Mesendoderm (in vitro differentiated cells): ENCODE data around the gene PDE6A.

Experiments
- DNase-seq: peaks from one replicate; pipeline ENCODE4 v3.0.0; 2013
- H2AK5ac ChIP-seq: 2 replicates; pipeline ENCODE4 v1.6.1; 2013; ENCODE audit warnings: low read length, inconsistent platforms
- H2BK120ac ChIP-seq: 2 replicates; pipeline ENCODE4 v1.6.1; 2013; ENCODE audit warnings: low read depth, mild to moderate bottlenecking, low read length, moderate library complexity, mixed read lengths
- H2BK15ac ChIP-seq: replicated peaks from 2 replicates; pipeline ENCODE4 v1.6.1; 2013; ENCODE audit warnings: low read depth, mild to moderate bottlenecking, moderate library complexity
- H2BK5ac ChIP-seq: 2 replicates; pipeline ENCODE4 v1.6.1; 2013; ENCODE audit warnings: low read length, inconsistent platforms
- H3K18ac ChIP-seq: 2 replicates; pipeline ENCODE4 v1.6.1; 2013; ENCODE audit warnings: mild to moderate bottlenecking, low read length, mixed read lengths
- H3K23ac ChIP-seq: one replicate; pipeline ENCODE4 v1.6.1; 2013; ENCODE audit warnings: low read length
- H3K27ac ChIP-seq: 2 replicates; pipeline ENCODE4 v1.5.1; 2013; ENCODE audit warnings: low read depth, mild to moderate bottlenecking, inconsistent platforms, low read length, moderate library complexity
- H3K27me3 ChIP-seq: 2 replicates; pipeline ENCODE4 v1.6.1; 2013; ENCODE audit warnings: low read length, control low read depth, mild to moderate bottlenecking, inconsistent platforms; ENCODE audit not compliant: insufficient read depth, poor library complexity
- H3K36me3 ChIP-seq: 2 replicates; pipeline ENCODE4 v1.6.1; 2013; ENCODE audit warnings: low read length, inconsistent platforms; ENCODE audit not compliant: control insufficient read depth, insufficient read depth
- H3K4ac ChIP-seq: one replicate; pipeline ENCODE4 v1.6.1; 2013; ENCODE audit warnings: low read depth, mild to moderate bottlenecking, low read length, moderate library complexity
- H3K4me1 ChIP-seq: 2 replicates; pipeline ENCODE4 v1.6.1; 2013; ENCODE audit warnings: low read depth, low read length, inconsistent platforms; ENCODE audit not compliant: control insufficient read depth
- H3K4me2 ChIP-seq: 2 replicates; pipeline ENCODE4 v1.6.1; 2013; ENCODE audit warnings: low read length
- H3K4me3 ChIP-seq: 2 replicates; pipeline ENCODE4 v1.5.1; 2013; ENCODE audit warnings: mild to moderate bottlenecking, low read length
- H3K56ac ChIP-seq: one replicate; pipeline ENCODE4 v1.6.1; 2013; ENCODE audit warnings: low read length
- H3K79me1 ChIP-seq: 2 replicates; pipeline ENCODE4 v1.6.1; 2013; ENCODE audit warnings: low read length, inconsistent platforms
- H3K79me2 ChIP-seq: 2 replicates; pipeline ENCODE4 v1.6.1; 2013; ENCODE audit warnings: mild to moderate bottlenecking, low read length; ENCODE audit not compliant: control insufficient read depth, insufficient read depth
- H3K9ac ChIP-seq: 2 replicates; pipeline ENCODE4 v1.6.1; 2013; ENCODE audit warnings: low read length, inconsistent platforms
- H4K5ac ChIP-seq: one replicate; pipeline ENCODE4 v1.6.1; 2013; ENCODE audit warnings: low read length
- H4K8ac ChIP-seq: one replicate; pipeline ENCODE4 v1.6.1; 2013; ENCODE audit warnings: low read depth, mild to moderate bottlenecking, control low read depth, low read length, moderate library complexity
- WGBS: extraction: QIAGEN DNeasy Blood & Tissue Kit; methylation state at CpG from one replicate; pipeline ENCODE4 v1.1.7; 2013; ENCODE audit warnings: low lambda C conversion rate, missing lambda C conversion rate; ENCODE audit not compliant: insufficient coverage; ENCODE audit errors: extremely low coverage; 5-methylcytosine and 5-hydroxymethylcytosine counted together

The PDE6A gene

DNA sequence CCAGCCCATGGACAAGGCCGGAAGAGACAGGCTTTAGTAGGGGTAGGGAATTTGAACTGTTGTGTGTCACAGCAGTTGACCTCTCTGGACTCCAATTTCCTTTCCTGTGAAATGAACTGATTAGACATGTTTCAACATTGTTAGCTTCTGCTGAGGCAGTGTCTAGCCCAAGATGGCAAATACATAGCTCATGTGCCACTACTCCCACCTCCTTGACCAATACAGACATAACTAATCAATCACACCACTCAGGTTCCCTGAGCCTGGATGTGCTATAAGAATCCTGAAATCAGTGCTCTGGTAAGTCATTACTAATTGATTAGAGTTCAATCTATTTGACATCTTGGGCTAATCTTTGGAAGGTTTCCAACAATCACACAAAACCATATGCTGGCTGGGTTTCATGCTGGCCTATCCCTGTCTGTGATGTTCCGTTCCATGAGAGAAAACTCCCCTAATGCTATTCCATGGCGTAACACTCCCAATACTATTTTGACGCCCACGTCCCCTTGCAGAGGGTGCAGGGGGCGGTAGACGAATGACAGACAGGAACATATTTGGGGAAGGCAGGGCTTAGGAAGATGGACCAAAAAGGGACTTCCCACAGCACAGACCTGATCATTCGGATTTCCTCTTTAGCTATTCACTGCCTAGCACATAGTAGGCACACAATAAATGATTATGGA lies 95.2 kb downstream of the PDE6A start:
- Histone ChIP-seq H2AK5ac (no peak overlapping the region), H2BK15ac (no peak overlapping the region), H3K56ac (no peak overlapping the region), H3K4ac (no peak overlapping the region), H4K8ac (no peak overlapping the region), H3K9ac (no peak overlapping the region), H3K4me3 (no peak overlapping the region), H3K4me1 (no peaks in the 10 kb centered on the region), H4K5ac (no peak overlapping the region), H3K27me3 (no peaks in the 10 kb centered on the region), H3K18ac (no peak overlapping the region), H3K4me2 (no peak overlapping the region), H3K23ac (no peak overlapping the region), H2BK120ac (no peak overlapping the region), H3K79me1 (no peaks in the 10 kb centered on the region), H3K27ac (no peak overlapping the region), H3K79me2 (no peaks in the 10 kb centered on the region), H3K36me3 (no peaks in the 10 kb centered on the region), H2BK5ac (no peak overlapping the region)
- whole genome bisulfite sequencing, result no CpG with 5 or more reads among the region's 8 CpGs
- DNase-seq, result no peak

DNA sequence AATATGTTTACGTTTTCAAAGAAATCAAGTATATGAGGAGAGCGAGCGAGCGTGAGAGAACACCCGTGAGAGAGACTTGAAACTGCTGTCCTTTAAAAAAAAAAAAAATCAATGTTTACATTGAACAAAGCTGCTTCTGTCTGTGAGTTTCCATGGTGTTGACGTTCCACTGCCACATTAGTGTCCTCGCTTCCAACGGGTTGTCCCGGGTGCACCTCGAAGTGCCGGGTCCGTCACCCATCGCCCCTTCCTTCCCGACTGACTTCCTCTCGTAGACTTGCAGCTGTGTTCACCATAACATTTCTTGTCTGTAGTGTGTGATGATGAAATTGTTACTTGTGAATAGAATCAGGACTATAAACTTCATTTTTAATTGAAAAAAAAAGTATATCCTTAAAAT lies 97.0 kb downstream of the PDE6A start:
- Histone ChIP-seq H4K5ac (no peak overlapping the region), H3K4ac (no peak overlapping the region), H3K23ac (no peak overlapping the region), H3K79me2 (no peaks in the 10 kb centered on the region), H3K56ac (no peak overlapping the region), H3K27ac (no peak overlapping the region), H3K4me2 (no peak overlapping the region), H3K79me1 (no peaks in the 10 kb centered on the region), H3K27me3 (no peaks in the 10 kb centered on the region), H3K4me1 (no peaks in the 10 kb centered on the region), H3K18ac (no peak overlapping the region), H2BK120ac (no peak overlapping the region), H3K36me3 (no peaks in the 10 kb centered on the region), H3K9ac (no peak overlapping the region), H2BK5ac (no peak overlapping the region), H4K8ac (no peak overlapping the region), H2BK15ac (no peak overlapping the region), H2AK5ac (no peak overlapping the region), H3K4me3 (no peak overlapping the region)
- DNase-seq, result no peak
- no CpG with 5 or more reads among the region's 15 CpGs for WGBS

DNA sequence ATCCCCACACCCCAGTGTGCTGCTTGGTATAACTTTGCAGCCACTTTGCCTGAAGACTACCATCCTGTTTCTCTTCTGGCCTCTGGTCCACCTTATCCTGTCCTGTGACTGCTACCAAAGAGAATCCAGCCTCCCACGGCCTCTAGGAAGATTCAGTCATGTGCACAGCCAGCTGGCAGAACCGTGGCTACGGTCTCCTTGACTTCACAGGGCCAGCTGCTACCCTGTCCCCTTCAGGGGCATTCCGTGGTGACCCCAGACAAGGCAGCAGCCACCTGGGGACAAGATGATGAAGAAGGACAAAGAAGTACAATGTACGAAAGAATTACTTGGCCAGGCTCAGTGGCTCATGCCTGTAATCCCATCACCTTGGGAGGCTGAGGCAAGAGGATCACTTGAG lies 98.6 kb downstream of the PDE6A start:
- no CpG with 5 or more reads among the region's 5 CpGs for WGBS
- H3K4me1 ChIP-seq, result no peaks in the 10 kb centered on the region
- DNase-seq, result no peak

DNA sequence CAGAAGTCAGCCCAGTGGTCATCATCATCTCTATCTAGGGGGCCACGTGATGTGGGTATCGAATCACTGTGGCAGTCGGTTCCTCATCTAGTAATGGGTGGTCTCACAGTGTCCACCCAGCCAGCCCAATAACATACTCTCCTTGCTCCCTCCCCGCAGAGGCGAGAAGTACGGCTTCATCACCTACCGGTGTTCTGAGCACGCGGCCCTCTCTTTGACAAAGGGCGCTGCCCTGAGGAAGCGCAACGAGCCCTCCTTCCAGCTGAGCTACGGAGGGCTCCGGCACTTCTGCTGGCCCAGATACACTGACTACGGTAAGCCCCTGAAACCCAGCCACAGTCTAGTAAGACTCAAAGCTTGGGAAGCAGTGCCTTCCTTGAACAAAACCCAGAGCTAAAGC lies 99.0 kb downstream of the PDE6A start:
- H3K27me3 ChIP-seq, result no peaks in the 10 kb centered on the region
- no peak overlapping the region for H2AK5ac ChIP-seq
- no peak overlapping the region for H3K9ac ChIP-seq
- H3K79me1 ChIP-seq, result no peaks in the 10 kb centered on the region
- no peaks in the 10 kb centered on the region for H3K36me3 ChIP-seq
- H3K4me2 ChIP-seq, result no peak overlapping the region
- no peak overlapping the region for H4K5ac ChIP-seq
- WGBS, result no CpG with 5 or more reads among the region's 15 CpGs
- no peak overlapping the region for H3K4me3 ChIP-seq
- no peaks in the 10 kb centered on the region for H3K79me2 ChIP-seq
- no peak overlapping the region for H3K27ac ChIP-seq
- no peak overlapping the region for H3K23ac ChIP-seq
- no peak overlapping the region for H4K8ac ChIP-seq
- H2BK5ac ChIP-seq, result no peak overlapping the region
- no peak overlapping the region for H2BK120ac ChIP-seq
- H3K4ac ChIP-seq, result no peak overlapping the region
- no peak overlapping the region for H2BK15ac ChIP-seq
- no peak overlapping the region for H3K18ac ChIP-seq
- no peak for DNase-seq
- H3K4me1 ChIP-seq, result no peaks in the 10 kb centered on the region
- no peak overlapping the region for H3K56ac ChIP-seq

More for the DNA sequence above, 98.6 kb downstream of the PDE6A start:
- no peak overlapping the region for H2BK120ac ChIP-seq
- H4K5ac ChIP-seq, result no peak overlapping the region
- H3K18ac ChIP-seq, result no peak overlapping the region
- H4K8ac ChIP-seq, result no peak overlapping the region
- H2BK5ac ChIP-seq, result no peak overlapping the region
- H3K79me1 ChIP-seq, result no peaks in the 10 kb centered on the region
- no peak overlapping the region for H3K27ac ChIP-seq
- H3K4me2 ChIP-seq, result no peak overlapping the region
- H3K23ac ChIP-seq, result no peak overlapping the region
- no peaks in the 10 kb centered on the region for H3K27me3 ChIP-seq
- no peaks in the 10 kb centered on the region for H3K79me2 ChIP-seq
- no peak overlapping the region for H3K4ac ChIP-seq
- H2AK5ac ChIP-seq, result no peak overlapping the region
- H3K56ac ChIP-seq, result no peak overlapping the region
- H3K9ac ChIP-seq, result no peak overlapping the region
- no peaks in the 10 kb centered on the region for H3K36me3 ChIP-seq
- H3K4me3 ChIP-seq, result no peak overlapping the region
- H2BK15ac ChIP-seq, result no peak overlapping the region

DNA sequence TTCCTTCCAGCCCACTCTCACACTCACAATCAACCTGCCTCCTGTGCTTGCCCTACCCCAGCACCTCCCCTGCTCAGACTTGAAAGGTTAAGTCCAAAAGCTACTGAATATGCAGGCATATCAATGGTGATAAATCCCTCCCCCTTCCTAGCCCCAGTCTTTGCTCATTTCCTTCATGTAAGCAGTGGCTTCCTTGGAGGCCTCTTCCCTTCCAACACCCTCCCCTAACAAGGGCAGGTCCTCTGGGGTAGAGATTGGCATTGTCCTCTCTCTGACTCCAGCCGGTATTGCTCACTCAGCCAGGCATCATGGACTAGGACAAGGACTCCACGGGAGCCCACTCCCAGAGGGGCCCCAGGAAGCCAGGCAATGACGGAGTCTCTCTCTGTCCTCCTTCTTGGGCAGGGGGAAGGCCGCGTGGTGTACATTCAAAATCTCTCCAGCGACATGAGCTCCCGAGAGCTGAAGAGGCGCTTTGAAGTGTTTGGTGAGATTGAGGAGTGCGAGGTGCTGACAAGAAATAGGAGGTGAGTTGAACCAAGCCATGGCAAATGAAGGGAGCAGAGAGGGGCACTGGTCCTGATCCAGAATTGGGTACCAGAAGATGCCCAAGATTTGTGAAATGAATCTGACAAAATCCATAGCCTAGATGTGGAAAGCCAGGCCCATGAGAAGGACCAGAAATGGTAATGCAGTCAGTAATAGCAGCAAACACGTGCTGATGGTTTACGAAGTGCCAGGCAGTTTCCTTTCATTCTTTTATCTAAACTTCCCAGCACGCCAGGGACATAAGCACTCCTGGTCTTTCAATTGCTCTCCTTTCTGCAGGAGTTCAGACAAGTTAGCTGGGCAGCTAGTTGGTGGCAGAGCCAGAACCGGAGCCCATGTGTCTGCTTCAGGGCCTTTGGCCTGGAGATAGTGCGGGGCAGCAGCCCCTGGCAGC lies 102.5 kb downstream of the PDE6A start:
- no peak overlapping the region for H3K27ac ChIP-seq
- no peak overlapping the region for H3K4me2 ChIP-seq
- no peak for DNase-seq
- H3K79me2 ChIP-seq, result no peaks in the 10 kb centered on the region
- H3K18ac ChIP-seq, result no peak overlapping the region
- no peak overlapping the region for H2BK15ac ChIP-seq
- WGBS, result no CpG with 5 or more reads among the region's 14 CpGs
- H3K4ac ChIP-seq, result no peak overlapping the region
- H3K4me1 ChIP-seq, result no peaks in the 10 kb centered on the region
- no peak overlapping the region for H2BK120ac ChIP-seq
- H4K5ac ChIP-seq, result no peak overlapping the region
- H3K9ac ChIP-seq, result no peak overlapping the region
- H3K36me3 ChIP-seq, result no peaks in the 10 kb centered on the region
- H2AK5ac ChIP-seq, result no peak overlapping the region
- H3K79me1 ChIP-seq, result no peaks in the 10 kb centered on the region
- no peak overlapping the region for H3K4me3 ChIP-seq
- no peak overlapping the region for H2BK5ac ChIP-seq
- H4K8ac ChIP-seq, result no peak overlapping the region
- no peak overlapping the region for H3K56ac ChIP-seq
- no peaks in the 10 kb centered on the region for H3K27me3 ChIP-seq
- no peak overlapping the region for H3K23ac ChIP-seq
